ENCODE results near the gene TCF15.

GRCh38 chr20:555976-556385 lies 54.1 kb downstream of the TCF15 start:
- TF ChIP-seq POLR2AphosphoS5 (IDR thresholded peaks at IDR 0.05) = no peak
- no peak for TF ChIP-seq POLR2A (IDR thresholded peaks at IDR 0.05)
- TF ChIP-seq CTCF (IDR thresholded peaks at IDR 0.05) = no peak
- no peak for TF ChIP-seq EP300 (IDR thresholded peaks at IDR 0.05)
